UCSD-AML1 (cell line): ENCODE results near the gene TOMM40.
"Not testable (repeated sequence)": the region's sequence is repeated elsewhere in the genome, so short reads cannot be mapped to it uniquely, and the experiment has no call there.

Experiments
- DNase-seq: peaks from one replicate; lab custom pipeline; 2025; ENCODE audit not compliant: unreplicated experiment; lab: John Stamatoyannopoulos, UW

The TOMM40 gene

DNA sequence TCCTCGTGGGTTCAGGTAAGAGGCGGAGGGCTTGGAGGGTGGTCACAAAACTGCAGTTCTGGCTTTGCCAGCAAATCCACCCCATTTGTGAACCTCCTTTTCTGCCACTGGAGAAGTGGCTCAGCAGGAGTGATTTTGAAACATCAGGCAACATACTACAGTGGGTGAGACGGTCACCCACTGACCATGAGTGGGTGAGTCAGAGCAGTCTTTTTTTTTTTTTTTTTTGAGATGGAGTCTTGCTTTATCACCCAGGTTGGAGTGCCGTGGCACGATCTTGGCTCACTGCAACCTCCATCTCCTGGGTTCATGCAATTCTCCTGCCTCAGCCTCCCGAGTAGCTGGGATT, 3.0 kb downstream of the TOMM40 start:
- DNase-seq: no peak

DNA sequence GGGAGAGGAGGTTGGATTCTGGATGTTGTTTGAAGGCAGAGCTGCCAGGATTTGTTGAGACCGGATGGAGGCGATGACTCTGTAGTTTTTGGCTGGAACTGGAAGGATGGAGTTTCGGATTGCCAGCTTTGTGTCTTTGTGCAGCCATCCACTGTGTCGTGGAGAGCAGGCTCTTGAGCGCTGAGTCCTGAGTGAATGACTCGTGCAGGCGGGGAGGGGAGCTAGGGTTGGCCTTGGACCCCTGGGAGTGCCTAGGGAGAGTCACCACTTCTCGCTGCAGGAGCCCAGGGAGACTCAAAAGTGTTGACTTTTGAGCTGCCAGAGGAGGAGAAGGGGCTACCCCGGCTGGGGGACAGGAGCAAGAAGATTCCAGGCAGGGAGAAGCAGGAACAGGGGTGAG, 3.9 kb downstream of the TOMM40 start:
- no peak for DNase-seq

GRCh38 chr19:44897835-44898234, 6.8 kb downstream of the TOMM40 start:
- DNase-seq: no peak

GRCh38 chr19:44900328-44901244, 9.5 kb downstream of the TOMM40 start:
- no peak for DNase-seq

- no peak for DNase-seq
These were observed 12.2 kb downstream of the TOMM40 start for GRCh38 chr19:44903216-44903601.

- peak; percentile 70 for DNase-seq
These were observed 12.8 kb downstream of the TOMM40 start for GRCh38 chr19:44903602-44904425.

DNA sequence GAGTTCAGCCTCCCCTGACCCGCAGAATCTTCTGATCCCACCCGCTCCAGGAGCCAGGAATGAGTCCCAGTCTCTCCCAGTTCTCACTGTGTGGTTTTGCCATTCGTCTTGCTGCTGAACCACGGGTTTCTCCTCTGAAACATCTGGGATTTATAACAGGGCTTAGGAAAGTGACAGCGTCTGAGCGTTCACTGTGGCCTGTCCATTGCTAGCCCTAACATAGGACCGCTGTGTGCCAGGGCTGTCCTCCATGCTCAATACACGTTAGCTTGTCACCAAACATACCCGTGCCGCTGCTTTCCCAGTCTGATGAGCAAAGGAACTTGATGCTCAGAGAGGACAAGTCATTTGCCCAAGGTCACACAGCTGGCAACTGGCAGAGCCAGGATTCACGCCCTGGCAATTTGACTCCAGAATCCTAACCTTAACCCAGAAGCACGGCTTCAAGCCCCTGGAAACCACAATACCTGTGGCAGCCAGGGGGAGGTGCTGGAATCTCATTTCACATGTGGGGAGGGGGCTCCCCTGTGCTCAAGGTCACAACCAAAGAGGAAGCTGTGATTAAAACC, 13.5 kb downstream of the TOMM40 start:
- no peak for DNase-seq

DNA sequence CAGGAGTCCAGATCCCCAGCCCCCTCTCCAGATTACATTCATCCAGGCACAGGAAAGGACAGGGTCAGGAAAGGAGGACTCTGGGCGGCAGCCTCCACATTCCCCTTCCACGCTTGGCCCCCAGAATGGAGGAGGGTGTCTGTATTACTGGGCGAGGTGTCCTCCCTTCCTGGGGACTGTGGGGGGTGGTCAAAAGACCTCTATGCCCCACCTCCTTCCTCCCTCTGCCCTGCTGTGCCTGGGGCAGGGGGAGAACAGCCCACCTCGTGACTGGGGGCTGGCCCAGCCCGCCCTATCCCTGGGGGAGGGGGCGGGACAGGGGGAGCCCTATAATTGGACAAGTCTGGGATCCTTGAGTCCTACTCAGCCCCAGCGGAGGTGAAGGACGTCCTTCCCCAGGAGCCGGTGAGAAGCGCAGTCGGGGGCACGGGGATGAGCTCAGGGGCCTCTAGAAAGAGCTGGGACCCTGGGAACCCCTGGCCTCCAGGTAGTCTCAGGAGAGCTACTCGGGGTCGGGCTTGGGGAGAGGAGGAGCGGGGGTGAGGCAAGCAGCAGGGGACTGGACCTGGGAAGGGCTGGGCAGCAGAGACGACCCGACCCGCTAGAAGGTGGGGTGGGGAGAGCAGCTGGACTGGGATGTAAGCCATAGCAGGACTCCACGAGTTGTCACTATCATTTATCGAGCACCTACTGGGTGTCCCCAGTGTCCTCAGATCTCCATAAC, 14.5 kb downstream of the TOMM40 start, which contains the start of gene APOE:
Gene APOE, plus strand, starts transcription at position 360 of the 724 bp plus-strand sequence. CDS start 829 bp downstream, outside the sequence.
- no peak for DNase-seq

DNA sequence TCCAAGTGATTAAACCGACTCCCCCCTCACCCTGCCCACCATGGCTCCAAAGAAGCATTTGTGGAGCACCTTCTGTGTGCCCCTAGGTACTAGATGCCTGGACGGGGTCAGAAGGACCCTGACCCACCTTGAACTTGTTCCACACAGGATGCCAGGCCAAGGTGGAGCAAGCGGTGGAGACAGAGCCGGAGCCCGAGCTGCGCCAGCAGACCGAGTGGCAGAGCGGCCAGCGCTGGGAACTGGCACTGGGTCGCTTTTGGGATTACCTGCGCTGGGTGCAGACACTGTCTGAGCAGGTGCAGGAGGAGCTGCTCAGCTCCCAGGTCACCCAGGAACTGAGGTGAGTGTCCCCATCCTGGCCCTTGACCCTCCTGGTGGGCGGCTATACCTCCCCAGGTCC, 16.6 kb downstream of the TOMM40 start:
- DNase-seq: no peak

- no peak for DNase-seq
These were observed 17.2 kb downstream of the TOMM40 start for GRCh38 chr19:44908074-44908835.

DNA sequence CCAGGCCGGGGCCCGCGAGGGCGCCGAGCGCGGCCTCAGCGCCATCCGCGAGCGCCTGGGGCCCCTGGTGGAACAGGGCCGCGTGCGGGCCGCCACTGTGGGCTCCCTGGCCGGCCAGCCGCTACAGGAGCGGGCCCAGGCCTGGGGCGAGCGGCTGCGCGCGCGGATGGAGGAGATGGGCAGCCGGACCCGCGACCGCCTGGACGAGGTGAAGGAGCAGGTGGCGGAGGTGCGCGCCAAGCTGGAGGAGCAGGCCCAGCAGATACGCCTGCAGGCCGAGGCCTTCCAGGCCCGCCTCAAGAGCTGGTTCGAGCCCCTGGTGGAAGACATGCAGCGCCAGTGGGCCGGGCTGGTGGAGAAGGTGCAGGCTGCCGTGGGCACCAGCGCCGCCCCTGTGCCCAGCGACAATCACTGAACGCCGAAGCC, 17.8 kb downstream of the TOMM40 start:
- DNase-seq: no peak

GRCh38 chr19:44909775-44910174, 18.7 kb downstream of the TOMM40 start:
- DNase-seq: no peak

- DNase-seq: not testable (repeated sequence)
These were observed 20.8 kb downstream of the TOMM40 start for GRCh38 chr19:44911896-44912295.

- DNase-seq: no peak
These were observed 21.8 kb downstream of the TOMM40 start for GRCh38 chr19:44912854-44913253.

DNA sequence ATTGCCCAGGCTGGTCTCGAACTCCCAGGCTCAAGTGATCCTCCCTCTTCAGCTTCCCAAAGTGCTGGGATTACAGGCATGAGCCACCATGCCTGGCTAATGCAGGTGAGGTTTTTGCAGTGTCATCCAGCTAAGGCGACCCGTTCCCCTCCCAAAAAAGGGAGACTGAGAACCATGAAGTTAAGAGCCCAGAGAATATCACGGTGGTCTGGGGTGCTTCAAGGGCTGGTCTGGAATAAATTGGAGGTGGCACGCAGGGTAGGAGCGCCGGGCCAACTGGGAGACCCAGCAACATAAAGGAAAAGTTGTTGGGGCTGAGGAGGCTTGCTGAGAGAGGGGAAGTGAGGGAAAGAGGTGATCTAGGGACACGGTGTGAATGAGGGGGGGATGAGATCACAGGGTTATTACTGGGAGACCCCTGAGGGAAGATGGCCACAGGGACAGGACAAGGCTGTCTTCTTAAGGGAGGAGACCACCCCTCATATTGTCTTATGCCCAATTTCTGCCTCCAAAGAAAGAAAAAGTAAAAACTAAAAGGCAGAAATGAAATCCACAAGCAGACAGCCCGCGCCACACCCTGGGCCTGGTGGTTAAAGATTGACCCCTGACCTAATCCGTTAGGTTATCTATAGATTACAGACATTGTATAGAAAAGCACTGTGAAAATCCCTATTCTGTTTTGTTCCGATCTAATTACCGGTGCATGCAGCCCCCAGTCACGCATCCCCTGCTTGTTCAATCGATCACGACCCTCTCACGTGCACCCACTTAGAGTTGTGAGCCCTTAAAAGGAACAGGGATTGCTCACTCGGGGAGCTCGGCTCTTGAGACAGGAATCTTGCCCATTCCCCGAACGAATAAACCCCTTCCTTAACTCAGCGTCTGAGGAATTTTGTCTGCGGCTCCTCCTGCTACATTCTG, 22.7 kb downstream of the TOMM40 start:
- DNase-seq: not testable (repeated sequence)

- DNase-seq: peak; percentile 66
These were observed 23.6 kb downstream of the TOMM40 start, which contains the start of gene APOC1 for GRCh38 chr19:44914433-44915206. APOC1 (plus strand) TSS chr19:44914608; CDS start chr19:44914892, 284 bp downstream.

GRCh38 chr19:44924243-44924725, 33.2 kb downstream of the TOMM40 start:
- no peak for DNase-seq
